ENCODE data around the gene HOOK1. TPM values are rescaled to one million over a fixed set of nuclear protein-coding genes. Genes with fewer than 3 reads are reported as not detected.

The HOOK1 gene
- total and polyA plus RNA-seq, 2 donors (not counting 3 experiments of a cell fraction or from before 2014, with no cell fraction given), result not detected

DNA sequence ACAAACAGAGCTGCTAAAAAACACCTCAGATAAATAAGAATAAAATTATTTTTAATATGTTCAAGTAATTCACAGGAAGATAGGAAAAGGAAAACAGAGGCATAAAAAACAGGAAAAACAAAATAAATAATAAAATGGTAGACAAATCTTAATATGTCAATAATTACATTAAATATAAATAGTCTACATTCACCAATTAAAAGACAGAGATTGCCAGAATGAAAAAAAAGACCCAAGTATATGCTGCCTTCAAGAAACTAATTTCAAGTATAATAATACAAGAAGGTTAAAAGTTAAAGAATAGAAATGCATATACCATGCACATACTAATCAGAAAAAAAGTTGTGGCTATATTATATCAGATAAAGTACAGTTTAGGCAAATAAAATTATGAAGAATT lies 109.9 kb downstream of the HOOK1 start:
- Histone ChIP-seq H3K9me3 (replicated peaks; ENCODE audit: control insufficient read depth, insufficient read depth, low read length) (no peaks in the 10 kb centered on the region), H3K4me1 (ENCODE audit: control insufficient read depth, extremely low read depth, insufficient read depth, low read length) (no peaks in the 10 kb centered on the region), H3K9ac (replicated peaks; ENCODE audit: extremely low read depth, insufficient read depth, low read length) (no peak overlapping the region), H3K27me3 (ENCODE audit: control insufficient read depth in 2 of 2, insufficient read depth in 2 of 2, low read length in 2 of 2) (peaks cover 16 to 32% of the 10 kb centered on the region in 2 experiments), H3K36me3 (ENCODE audit: control insufficient read depth in 2 of 2, extremely low read depth in 1 of 2, insufficient read depth in 2 of 2, low read length in 2 of 2) (no peaks in the 10 kb centered on the region), H2AFZ (ENCODE audit: low read depth, low read length) (no peak overlapping the region), H3K9me1 (replicated peaks; ENCODE audit: control insufficient read depth, extremely low read depth, insufficient read depth, low read length) (no peaks in the 10 kb centered on the region), H4K20me1 (replicated peaks; ENCODE audit: control insufficient read depth, extremely low read depth, insufficient read depth, low read length) (no peaks in the 10 kb centered on the region), H3K27ac (ENCODE audit: insufficient read depth, low read depth, low read length) (no peak overlapping the region), H3K4me3 (replicated peaks in 1 of 3; ENCODE audit: insufficient read depth in 1 of 3, low read depth in 1 of 3, low read length in 3 of 3) (no peak overlapping the region), H3K4me2 (ENCODE audit: insufficient read depth, low read length) (no peak overlapping the region), H3K79me2 (ENCODE audit: control insufficient read depth, insufficient read depth, low read length) (no peaks in the 10 kb centered on the region)
- TF ChIP-seq POLR2AphosphoS5 (IDR thresholded peaks at IDR 0.05; ENCODE audit: insufficient read depth, low read depth, low read length), result no peak
- TF ChIP-seq EZH2 (IDR thresholded peaks at IDR 0.05; ENCODE audit: borderline replicate concordance, low read depth, low read length, severe bottlenecking), result no peak
- TF ChIP-seq, protein P1, sequence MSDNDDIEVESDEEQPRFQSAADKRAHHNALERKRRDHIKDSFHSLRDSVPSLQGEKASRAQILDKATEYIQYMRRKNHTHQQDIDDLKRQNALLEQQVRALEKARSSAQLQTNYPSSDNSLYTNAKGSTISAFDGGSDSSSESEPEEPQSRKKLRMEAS (IDR thresholded peaks at IDR 0.05; ENCODE audit: insufficient read depth, insufficient read length), result no peak
- TF ChIP-seq FOS (IDR thresholded peaks at IDR 0.05; ENCODE audit: borderline replicate concordance, insufficient read depth, low read length), result no peak
- TF ChIP-seq GATA2 (IDR thresholded peaks at IDR 0.05; ENCODE audit: insufficient read depth, insufficient read length, low read depth, low read length), result no peak
- TF ChIP-seq, protein P2, sequence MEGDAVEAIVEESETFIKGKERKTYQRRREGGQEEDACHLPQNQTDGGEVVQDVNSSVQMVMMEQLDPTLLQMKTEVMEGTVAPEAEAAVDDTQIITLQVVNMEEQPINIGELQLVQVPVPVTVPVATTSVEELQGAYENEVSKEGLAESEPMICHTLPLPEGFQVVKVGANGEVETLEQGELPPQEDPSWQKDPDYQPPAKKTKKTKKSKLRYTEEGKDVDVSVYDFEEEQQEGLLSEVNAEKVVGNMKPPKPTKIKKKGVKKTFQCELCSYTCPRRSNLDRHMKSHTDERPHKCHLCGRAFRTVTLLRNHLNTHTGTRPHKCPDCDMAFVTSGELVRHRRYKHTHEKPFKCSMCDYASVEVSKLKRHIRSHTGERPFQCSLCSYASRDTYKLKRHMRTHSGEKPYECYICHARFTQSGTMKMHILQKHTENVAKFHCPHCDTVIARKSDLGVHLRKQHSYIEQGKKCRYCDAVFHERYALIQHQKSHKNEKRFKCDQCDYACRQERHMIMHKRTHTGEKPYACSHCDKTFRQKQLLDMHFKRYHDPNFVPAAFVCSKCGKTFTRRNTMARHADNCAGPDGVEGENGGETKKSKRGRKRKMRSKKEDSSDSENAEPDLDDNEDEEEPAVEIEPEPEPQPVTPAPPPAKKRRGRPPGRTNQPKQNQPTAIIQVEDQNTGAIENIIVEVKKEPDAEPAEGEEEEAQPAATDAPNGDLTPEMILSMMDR (IDR thresholded peaks at IDR 0.05; ENCODE audit: extremely low read depth in 1 of 2, insufficient read depth in 1 of 2, low read depth in 1 of 2, low read length in 2 of 2), result no peak
- no peak for TF ChIP-seq MYC (IDR thresholded peaks at IDR 0.05; ENCODE audit: low read depth, low read length)
- no peak for TF ChIP-seq POLR2A (IDR thresholded peaks at IDR 0.05; ENCODE audit: low read depth, low read length)
- POLR2A ChIA-PET, result no interaction called here
- intact Hi-C loops (cut with micrococcal nuclease), result no loop called here
- FAIRE-seq (no peak), DNase-seq (ENCODE audit: low read depth, low spot score) (no peak)
- dilution Hi-C loops (cut with MboI; ENCODE audit: extremely low pct_ligation_motif_present, low sequenced_read_pairs), result no loop called here
- CTCF ChIA-PET, result interaction anchor here (2.6 to 2.7 kb wide), 2 partner anchors 23 to 47 kb away, joined by 8 to 11 read pairs; no protein-coding TSS in a partner anchor
- no TSS peak for BruUV-seq (replicated peaks)

Other genes with a start within 250 kb of the HOOK1 start
- 0.18 and 0.27 TPM in 2 replicates for gene CYP2J2, start 111.8 kb downstream of the HOOK1 start, total RNA-seq
- gene CYP2J2, start 111.8 kb downstream of the HOOK1 start, polyA plus RNA-seq, result 0.06 TPM in 2 replicates

All from endothelial cell of umbilical vein (primary cell).